ENCODE measurements around the gene SLC6A13.
"Not testable (repeated sequence)": the region's sequence is repeated elsewhere in the genome, so short reads cannot be mapped to it uniquely, and the experiment has no call there.

Gene SLC6A13

DNA sequence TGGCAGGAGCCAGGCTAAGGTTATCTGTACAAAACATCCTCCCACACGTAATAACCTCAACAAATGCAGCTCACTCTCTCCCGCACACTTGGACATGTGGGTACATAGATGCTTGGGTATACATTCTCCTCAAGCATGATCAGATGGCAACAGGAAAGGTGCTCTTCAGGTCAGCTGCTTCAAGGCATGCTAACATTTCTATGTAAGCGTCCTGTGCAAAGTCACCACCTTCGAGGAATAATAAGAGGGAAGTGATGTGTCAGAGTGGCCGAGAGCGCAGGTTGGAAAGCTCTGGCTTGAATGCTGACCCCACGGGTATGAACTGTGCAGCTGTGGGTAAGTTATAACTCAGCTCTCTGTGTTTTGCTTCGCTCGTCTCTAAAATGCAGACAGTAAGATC, 24.5 kb downstream of the SLC6A13 start:
- no peaks in the 10 kb centered on the region for H3K36me3 Mint-ChIP-seq (ENCODE audit: insufficient read depth)
- peaks cover 37 to 59% of the 10 kb centered on the region in 2 donors for H3K27me3 Mint-ChIP-seq
- no peaks in the 10 kb centered on the region for H3K4me1 Mint-ChIP-seq (ENCODE audit: low read depth in 2 of 2)
- DNase-seq: no peak
- ATAC-seq (replicated peaks): no peak
- peaks cover 7 to 9% of the 10 kb centered on the region in 2 donors for H3K9me3 Mint-ChIP-seq
- H3K27ac Mint-ChIP-seq: no peak overlapping the region
- no peak overlapping the region for H3K4me3 Mint-ChIP-seq

DNA sequence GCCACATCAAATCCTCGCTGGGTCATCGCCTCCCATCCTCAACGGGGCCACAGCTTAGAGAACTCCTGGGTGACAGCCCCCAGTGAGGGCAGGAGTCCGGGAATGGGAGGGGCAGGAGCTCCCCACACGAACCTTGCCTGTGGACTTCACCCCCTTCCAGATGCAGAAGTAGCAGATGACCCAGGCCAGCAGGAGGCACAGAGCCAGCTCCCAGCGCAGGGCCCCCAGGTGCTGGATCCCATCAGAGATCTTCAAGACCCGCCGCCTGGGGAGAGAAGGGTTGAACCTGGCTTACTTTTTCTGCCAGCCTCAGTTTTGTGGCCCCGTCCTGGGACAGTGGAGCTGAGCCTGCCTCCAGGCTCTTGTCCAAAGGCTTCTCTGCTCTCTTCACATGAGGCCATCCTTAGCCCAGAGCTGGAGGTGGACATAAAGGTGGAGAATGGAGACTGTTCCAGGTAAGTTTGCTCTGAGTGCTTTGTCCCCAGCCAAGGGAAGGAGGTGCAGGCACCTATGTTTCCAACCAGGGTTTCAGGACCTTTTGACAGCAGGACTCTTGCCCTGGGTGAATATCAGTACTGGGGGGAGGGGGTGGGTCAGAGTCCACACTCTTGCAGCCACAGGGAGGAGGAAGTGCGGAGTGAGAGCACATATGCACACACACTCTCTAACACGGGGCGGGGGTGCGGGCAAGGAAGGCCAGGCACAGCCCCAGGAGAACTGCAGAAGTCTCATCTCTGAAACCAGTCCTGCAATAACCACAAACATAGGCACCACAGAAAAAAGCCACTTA, 25.4 kb downstream of the SLC6A13 start:
- Mint-ChIP-seq H3K9me3 (peaks cover 7 to 9% of the 10 kb centered on the region in 2 donors), H3K27ac (no peak overlapping the region), H3K4me1 (ENCODE audit: low read depth in 2 of 2) (no peaks in the 10 kb centered on the region), H3K36me3 (ENCODE audit: insufficient read depth) (no peaks in the 10 kb centered on the region), H3K4me3 (no peak overlapping the region), H3K27me3 (peaks cover 32 to 59% of the 10 kb centered on the region in 2 donors)
- no peak for ATAC-seq (replicated peaks)
- DNase-seq: no peak

DNA sequence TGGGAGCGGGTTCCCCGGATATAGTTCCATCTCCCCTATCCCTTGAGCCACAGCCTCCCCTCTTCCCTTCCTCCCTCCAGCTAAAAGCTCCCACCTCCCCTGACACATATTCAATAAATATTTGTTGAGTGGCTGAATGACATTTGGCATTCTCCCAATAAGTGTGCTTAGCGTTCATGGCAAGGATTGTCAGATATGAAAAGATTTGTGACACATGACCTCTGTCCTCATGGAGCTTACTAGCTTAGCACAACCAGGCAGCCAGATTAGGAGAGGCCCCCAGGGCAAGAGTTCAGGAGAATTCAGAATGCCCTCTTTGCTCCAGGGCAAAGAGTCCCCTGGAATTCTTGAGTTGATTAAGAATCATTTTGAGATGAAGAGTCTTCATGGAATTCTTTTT, 26.2 kb downstream of the SLC6A13 start:
- no peak for DNase-seq
- peaks cover 7 to 9% of the 10 kb centered on the region in 2 donors for H3K9me3 Mint-ChIP-seq
- ATAC-seq (replicated peaks): no peak
- H3K4me3 Mint-ChIP-seq: no peak overlapping the region
- H3K4me1 Mint-ChIP-seq (ENCODE audit: low read depth in 2 of 2): no peaks in the 10 kb centered on the region
- no peaks in the 10 kb centered on the region for H3K36me3 Mint-ChIP-seq (ENCODE audit: insufficient read depth)
- no peak overlapping the region for H3K27ac Mint-ChIP-seq
- H3K27me3 Mint-ChIP-seq: peaks cover 27 to 57% of the 10 kb centered on the region in 2 donors

DNA sequence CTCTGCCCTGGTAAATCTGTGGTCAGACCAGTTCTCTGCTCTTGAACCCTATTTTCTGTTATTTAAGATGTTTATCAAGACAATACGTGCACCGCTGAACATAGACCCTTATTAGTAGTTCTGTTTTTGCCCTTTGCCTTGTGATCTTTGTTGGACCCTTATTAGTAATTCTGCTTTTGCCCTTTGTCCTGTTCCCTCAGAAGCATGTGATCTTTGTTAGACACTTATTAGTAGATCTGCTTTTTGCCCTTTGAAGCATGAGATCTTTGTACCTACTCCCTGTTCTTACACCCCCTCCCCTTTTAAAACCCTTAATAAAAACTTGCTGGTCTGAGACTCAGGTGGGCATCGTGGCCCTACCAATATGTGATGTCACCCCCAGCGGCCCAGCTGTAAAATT, 26.7 kb downstream of the SLC6A13 start:
- not testable (repeated sequence) for DNase-seq; ATAC-seq (replicated peaks)
- peaks cover 29 to 59% of the 10 kb centered on the region in 2 donors for H3K27me3 Mint-ChIP-seq

DNA sequence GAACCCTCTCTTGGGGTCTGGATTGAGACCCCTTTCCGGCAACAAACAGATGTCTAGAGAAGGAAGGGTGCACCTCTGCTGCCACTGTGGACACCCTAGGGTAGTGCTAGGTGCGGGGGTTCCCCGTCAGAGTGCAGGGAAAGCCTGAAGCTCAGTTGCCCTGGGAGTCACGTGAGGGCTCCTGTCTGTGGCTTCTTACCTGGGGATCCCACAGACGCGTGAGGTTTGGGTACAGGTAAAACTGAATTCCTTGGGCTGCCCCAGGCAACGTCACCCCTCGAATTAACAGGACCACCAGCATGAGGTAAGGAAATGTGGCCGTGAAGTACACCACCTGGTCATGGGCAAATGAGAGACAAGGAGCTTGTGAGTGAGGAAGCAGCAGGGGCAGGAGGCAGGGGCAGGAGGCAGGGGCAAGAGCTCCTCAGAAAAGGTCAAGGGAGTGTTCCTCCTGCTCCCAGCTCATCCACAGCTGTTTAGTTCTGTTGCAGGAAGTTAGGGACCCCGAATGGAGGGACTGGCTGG, 27.7 kb downstream of the SLC6A13 start:
- DNase-seq (no peak), ATAC-seq (replicated peaks) (no peak)
- H3K27me3 Mint-ChIP-seq: peaks cover 30 to 61% of the 10 kb centered on the region in 2 donors
- H3K36me3 Mint-ChIP-seq (ENCODE audit: insufficient read depth): no peaks in the 10 kb centered on the region
- peaks cover 7 to 9% of the 10 kb centered on the region in 2 donors for H3K9me3 Mint-ChIP-seq
- H3K27ac Mint-ChIP-seq: no peak overlapping the region
- H3K4me1 Mint-ChIP-seq (ENCODE audit: low read depth in 2 of 2): no peaks in the 10 kb centered on the region
- H3K4me3 Mint-ChIP-seq: no peak overlapping the region

More for the DNA sequence above, 26.7 kb downstream of the SLC6A13 start:
- not testable (repeated sequence) for H3K9me3 Mint-ChIP-seq; H3K4me1 Mint-ChIP-seq (ENCODE audit: low read depth in 2 of 2); H3K4me3 Mint-ChIP-seq; H3K36me3 Mint-ChIP-seq (ENCODE audit: insufficient read depth); H3K27ac Mint-ChIP-seq

DNA sequence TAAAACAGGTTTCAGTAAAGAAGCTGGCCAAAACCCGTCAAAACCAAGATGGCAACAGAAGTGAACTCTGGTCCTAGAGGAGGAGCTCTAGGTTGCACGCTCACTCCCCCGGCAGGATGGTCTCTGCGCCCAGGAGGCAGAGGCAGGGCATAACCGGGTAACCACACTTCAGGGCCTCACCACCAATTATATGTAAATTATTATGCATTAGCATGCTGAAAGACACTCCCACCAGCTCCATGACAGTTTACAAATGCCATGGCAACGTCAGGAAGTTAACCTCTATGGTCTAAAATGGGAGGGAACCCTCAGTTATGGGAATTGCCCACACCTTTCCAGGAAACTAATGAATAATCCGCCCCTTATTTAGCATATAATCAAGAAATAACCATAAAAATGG, 28.6 kb downstream of the SLC6A13 start:
- DNase-seq (no peak), ATAC-seq (replicated peaks) (no peak)
- no peaks in the 10 kb centered on the region for H3K4me1 Mint-ChIP-seq (ENCODE audit: low read depth in 2 of 2)
- no peak overlapping the region for H3K4me3 Mint-ChIP-seq
- peaks cover 30 to 61% of the 10 kb centered on the region in 2 donors for H3K27me3 Mint-ChIP-seq
- H3K36me3 Mint-ChIP-seq (ENCODE audit: insufficient read depth): no peaks in the 10 kb centered on the region
- H3K27ac Mint-ChIP-seq: no peak overlapping the region
- peaks cover 7 to 9% of the 10 kb centered on the region in 2 donors for H3K9me3 Mint-ChIP-seq

DNA sequence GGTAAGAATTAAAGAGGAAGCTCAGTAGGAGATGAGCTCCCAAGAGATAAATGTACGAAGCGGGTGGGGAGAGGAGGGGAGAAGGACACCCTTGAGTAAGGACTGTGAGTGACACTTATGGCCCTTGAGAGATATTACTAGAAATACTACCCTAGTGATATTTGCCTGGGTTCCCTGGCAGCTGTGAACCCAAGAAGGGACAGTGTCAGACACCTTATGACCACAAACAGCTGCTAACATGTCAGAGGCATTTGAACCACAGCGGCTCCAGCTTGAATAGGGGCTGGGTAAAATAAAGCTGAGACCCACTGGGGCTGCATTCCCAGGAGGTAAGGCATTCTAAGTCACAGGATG, 29.0 kb downstream of the SLC6A13 start:
- Mint-ChIP-seq H3K36me3 (ENCODE audit: insufficient read depth) (no peaks in the 10 kb centered on the region), H3K27me3 (peaks cover 30 to 61% of the 10 kb centered on the region in 2 donors), H3K4me1 (ENCODE audit: low read depth in 2 of 2) (no peaks in the 10 kb centered on the region), H3K27ac (no peak overlapping the region), H3K9me3 (peaks cover 7 to 9% of the 10 kb centered on the region in 2 donors), H3K4me3 (no peak overlapping the region)
- ATAC-seq (replicated peaks): no peak
- DNase-seq: no peak

DNA sequence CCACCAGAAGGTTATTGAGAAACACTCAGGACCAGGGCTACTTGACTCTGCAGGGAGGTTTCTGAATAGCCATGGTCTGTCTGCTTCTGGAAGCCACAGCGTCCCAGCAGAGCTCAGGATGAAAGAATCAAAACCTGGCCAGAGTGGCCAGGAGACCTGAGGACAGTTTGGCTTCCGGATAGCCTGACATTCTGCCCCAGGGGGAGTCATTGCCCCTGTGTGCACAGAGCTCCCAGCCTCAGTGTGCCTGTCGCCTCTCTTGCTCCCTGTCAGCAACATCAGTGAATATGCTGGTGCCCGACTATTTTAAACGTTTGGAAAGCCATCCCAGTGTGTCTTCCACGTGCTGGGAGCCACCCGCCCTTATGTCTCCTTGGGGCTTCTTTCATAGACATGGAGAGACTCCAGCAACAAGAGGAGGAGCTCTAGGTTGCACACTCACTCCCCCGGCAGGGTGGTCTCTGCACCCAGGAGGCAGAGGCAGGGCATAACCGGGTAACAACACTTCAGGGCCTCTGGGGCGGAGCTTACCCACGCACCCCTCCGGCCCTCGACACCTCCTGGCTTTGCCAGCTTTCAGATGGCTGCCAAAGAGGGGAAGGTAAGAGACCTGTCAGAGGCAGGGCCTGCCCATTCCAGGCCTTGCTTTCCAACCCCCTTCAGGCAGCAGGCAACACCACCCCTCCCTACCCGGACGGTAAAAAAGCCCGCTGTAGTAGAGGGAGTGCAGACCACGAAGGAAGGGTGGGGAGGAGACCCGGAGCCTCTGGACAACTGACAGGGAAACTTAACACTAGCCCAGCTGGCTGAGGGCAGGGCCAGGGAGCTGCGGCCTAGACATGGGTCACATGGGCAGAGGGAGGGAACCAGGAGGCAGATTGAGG, 29.7 kb downstream of the SLC6A13 start:
- H3K27me3 Mint-ChIP-seq: peaks cover 27 to 61% of the 10 kb centered on the region in 2 donors
- ATAC-seq (replicated peaks) (no peak), DNase-seq (no peak)
- no peak overlapping the region for H3K4me3 Mint-ChIP-seq
- no peak overlapping the region for H3K27ac Mint-ChIP-seq
- H3K9me3 Mint-ChIP-seq: peaks cover 7 to 9% of the 10 kb centered on the region in 2 donors
- no peaks in the 10 kb centered on the region for H3K36me3 Mint-ChIP-seq (ENCODE audit: insufficient read depth)
- H3K4me1 Mint-ChIP-seq (ENCODE audit: low read depth in 2 of 2): no peaks in the 10 kb centered on the region

DNA sequence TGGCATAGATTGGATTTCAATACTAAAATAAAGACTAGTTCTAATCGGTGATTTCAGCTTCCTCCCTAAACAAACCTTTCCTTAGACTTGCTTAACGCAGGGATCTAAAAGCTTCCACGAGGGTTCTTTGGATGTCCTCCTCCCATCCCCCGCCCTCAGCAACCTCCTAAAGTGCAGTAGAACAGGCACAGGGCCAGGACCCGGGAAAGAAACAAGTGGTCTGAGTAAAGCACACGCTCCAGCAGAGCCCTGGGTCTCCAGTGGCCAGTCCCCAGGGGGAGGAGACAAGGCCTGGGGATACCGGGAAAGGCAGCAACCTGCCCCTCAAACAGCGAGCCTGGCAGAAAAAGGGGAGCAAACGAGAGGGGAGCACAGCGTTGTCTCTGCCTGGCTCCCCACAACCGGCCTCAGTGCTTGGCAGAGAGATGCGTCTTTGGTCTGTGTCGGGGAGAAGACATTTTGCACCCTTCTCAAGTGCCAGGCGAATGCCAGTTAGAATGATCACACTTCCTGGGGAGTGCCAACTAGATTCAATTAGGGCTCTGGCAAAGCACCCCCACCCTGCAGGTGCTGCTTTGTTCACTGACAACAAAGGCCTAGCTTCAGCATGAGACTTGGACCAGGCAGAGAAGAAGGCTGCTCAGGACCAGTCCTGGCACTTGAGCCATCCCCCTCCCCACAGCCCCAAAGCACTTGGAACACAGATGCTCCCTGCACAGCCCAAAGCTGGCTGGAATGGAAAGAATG, 31.5 kb downstream of the SLC6A13 start:
- no peak overlapping the region for H3K27ac Mint-ChIP-seq
- H3K9me3 Mint-ChIP-seq: peaks cover 3% of the 10 kb centered on the region in 2 donors
- no peaks in the 10 kb centered on the region for H3K4me1 Mint-ChIP-seq (ENCODE audit: low read depth in 2 of 2)
- H3K4me3 Mint-ChIP-seq: no peak overlapping the region
- no peak for DNase-seq
- H3K27me3 Mint-ChIP-seq: peaks cover 25 to 66% of the 10 kb centered on the region in 2 donors
- no peaks in the 10 kb centered on the region for H3K36me3 Mint-ChIP-seq (ENCODE audit: insufficient read depth)
- no peak for ATAC-seq (replicated peaks)

DNA sequence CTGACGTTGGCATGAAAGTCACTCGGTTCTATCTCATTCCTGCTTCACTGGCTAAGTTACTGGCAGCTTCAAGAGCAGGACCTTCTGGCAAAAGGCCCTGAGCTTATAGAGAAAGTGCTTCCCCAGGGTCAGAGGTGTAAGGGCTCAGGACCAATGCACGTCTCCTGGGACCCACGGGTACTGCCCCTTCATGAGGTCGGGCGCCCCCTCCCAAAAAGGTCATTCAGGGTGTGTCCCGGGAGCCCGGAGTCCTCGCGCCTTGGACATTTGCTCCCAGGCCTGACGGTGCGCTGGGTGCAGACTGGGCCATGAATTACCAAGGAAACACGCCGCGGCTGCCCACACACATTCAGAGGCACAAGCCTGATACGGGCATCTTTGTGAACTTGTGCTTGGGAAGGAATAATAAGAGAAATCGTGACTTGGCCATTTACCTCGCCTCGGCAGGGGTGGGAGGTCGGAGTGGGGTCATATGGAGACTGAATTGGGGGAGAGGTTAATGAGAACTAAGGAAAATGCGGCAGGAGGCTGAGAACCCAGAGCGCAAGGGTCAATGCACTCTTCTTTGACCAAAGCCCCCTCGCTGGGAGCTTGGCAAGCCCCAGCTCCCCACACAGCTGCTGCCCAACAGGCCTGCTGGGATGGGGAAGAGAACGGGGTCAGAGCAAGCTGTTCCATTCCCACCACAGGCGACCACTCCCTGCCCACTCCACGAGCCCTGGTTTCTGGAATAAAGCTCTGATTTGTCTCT, 33.0 kb downstream of the SLC6A13 start:
- Mint-ChIP-seq H3K4me3 (no peak overlapping the region), H3K4me1 (ENCODE audit: low read depth in 2 of 2) (no peaks in the 10 kb centered on the region), H3K36me3 (ENCODE audit: insufficient read depth) (no peaks in the 10 kb centered on the region), H3K9me3 (no peaks in the 10 kb centered on the region), H3K27me3 (peaks cover 31 to 67% of the 10 kb centered on the region in 2 donors), H3K27ac (no peak overlapping the region)
- DNase-seq: no peak
- no peak for ATAC-seq (replicated peaks)

DNA sequence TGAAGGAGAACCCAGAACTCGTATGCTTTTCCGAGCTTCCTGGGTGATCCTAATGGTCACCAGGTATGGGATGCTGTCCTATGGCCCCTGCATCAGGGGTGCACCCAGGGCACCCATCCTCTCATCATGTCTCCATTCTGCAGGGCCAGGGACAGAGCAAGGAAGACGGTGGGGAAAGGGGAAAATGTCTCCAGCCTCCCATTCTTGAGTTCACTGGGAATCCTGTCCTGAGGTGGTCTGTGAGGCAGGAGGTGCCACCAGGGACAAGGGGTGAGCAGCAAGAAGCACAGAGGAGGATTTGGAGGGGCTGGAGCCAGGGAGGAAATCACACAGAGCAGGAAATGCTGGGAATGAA, 33.8 kb downstream of the SLC6A13 start:
- no peak for ATAC-seq (replicated peaks)
- DNase-seq: no peak
- no peak overlapping the region for H3K27ac Mint-ChIP-seq
- no peak overlapping the region for H3K4me3 Mint-ChIP-seq
- H3K9me3 Mint-ChIP-seq: no peaks in the 10 kb centered on the region
- H3K4me1 Mint-ChIP-seq (ENCODE audit: low read depth in 2 of 2): no peaks in the 10 kb centered on the region
- H3K36me3 Mint-ChIP-seq (ENCODE audit: insufficient read depth): no peaks in the 10 kb centered on the region
- peaks cover 31 to 75% of the 10 kb centered on the region in 2 donors for H3K27me3 Mint-ChIP-seq

DNA sequence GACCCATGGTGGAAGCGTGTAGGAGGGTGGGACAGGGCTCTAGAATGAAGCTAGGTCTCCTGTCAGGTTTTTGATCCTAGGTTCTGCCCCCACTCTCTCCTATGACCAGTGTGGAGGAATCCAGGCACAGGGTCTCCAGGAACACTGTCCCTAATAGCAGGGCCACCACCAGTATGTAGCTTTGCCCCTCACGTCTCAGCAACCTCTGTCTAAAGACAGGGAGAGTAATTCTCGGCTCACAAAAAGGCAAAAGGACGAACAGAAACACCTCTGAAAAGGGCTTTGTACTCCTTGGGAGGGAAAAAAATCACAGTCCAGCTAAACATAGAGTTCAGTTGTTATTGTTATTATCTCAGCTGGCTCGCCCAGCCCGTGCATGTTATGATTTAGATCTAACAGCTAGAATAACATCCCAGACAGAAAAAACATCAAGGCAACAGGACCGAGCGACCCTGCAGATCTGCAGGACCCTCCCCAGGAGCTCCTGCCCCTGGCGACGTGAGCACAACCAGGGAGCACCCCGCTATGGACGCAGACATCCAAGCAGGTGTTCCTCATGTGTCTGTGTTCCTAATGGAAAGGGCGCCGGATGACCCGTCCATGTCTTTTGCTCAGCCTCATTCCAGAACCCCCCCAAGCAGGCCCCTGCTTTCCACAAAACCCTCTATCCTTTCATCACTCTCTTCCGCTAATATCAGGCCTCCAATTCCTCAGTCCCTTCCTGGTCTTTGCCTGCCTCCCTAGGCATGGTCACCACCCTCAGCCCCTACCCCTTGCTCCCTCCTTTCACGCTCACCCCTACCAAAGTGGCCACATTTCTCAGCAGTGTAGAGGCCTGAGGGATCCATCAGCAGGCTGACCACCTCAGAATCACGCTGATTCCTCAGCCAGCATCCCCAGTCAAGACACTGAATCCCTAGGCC, 34.5 kb downstream of the SLC6A13 start:
- Mint-ChIP-seq H3K27me3 (peaks cover 31 to 73% of the 10 kb centered on the region in 2 donors), H3K27ac (no peak overlapping the region)

More for the DNA sequence above, 34.5 kb downstream of the SLC6A13 start:
- H3K4me1 Mint-ChIP-seq (ENCODE audit: low read depth in 2 of 2): no peaks in the 10 kb centered on the region
- no peak for DNase-seq
- ATAC-seq (replicated peaks): no peak
- H3K9me3 Mint-ChIP-seq: no peaks in the 10 kb centered on the region
- H3K4me3 Mint-ChIP-seq: no peak overlapping the region
- H3K36me3 Mint-ChIP-seq (ENCODE audit: insufficient read depth): no peaks in the 10 kb centered on the region
